Natural killer cell (primary cell): Measurements from ENCODE around the gene SPATA24. TPM values are rescaled to one million over a fixed set of nuclear protein-coding genes. Genes with fewer than 3 reads are reported as not detected.

Source experiments
- ATAC-seq, 3 donors: fragments of 150-1000 bp in 2 of 3; fragments of 200-7000 bp in 1 of 3; cut with Tn5 transposase; 1 replicate in 1 of 3; 2 replicates in 2 of 3; pipeline ENCODE4 v1.10.0; 2021; ENCODE audit warnings: mild to moderate bottlenecking in 2 of 3, moderate library complexity in 2 of 3
- DNase-seq, 2 donors: peaks; one replicate each; pipeline versions ENCODE4 v3.0.0 to v3.0.0-alpha.2; 2013 to 2021; ENCODE audit warnings: mixed read lengths in 1 of 2
- H3K27ac ChIP-seq: one replicate; pipeline ENCODE4 v1.5.1; 2013; ENCODE audit warnings: mild to moderate bottlenecking, low read length
- H3K27me3 ChIP-seq: one replicate; pipeline ENCODE4 v1.6.1; 2013; ENCODE audit warnings: low read length; ENCODE audit not compliant: control insufficient read depth, insufficient read depth
- H3K36me3 ChIP-seq: one replicate; pipeline ENCODE4 v1.6.1; 2013; ENCODE audit warnings: low read length; ENCODE audit not compliant: control insufficient read depth, insufficient read depth
- H3K4me1 ChIP-seq: one replicate; pipeline ENCODE4 v1.6.1; 2013; ENCODE audit warnings: low read length; ENCODE audit not compliant: control insufficient read depth, insufficient read depth
- H3K4me3 ChIP-seq: one replicate; pipeline ENCODE4 v1.5.1; 2013; ENCODE audit warnings: low read length
- H3K9me3 ChIP-seq: one replicate; pipeline ENCODE4 v1.6.1; 2013; ENCODE audit warnings: low read length; ENCODE audit not compliant: control insufficient read depth, insufficient read depth
- H3K27ac Mint-ChIP-seq, 2 donors: one replicate each; pipeline ENCODE4 v1.8.0; 2022; ENCODE audit warnings: mild to moderate bottlenecking in 2 of 2, mixed read lengths in 2 of 2, moderate library complexity in 1 of 2
- H3K27me3 Mint-ChIP-seq, 2 donors: one replicate each; pipeline ENCODE4 v1.8.0; 2022; ENCODE audit warnings: low read depth in 2 of 2, mixed read lengths in 2 of 2
- H3K36me3 Mint-ChIP-seq: one replicate; pipeline ENCODE4 v1.8.0; 2022; ENCODE audit warnings: mixed read lengths
- H3K4me1 Mint-ChIP-seq, 2 donors: one replicate each; pipeline ENCODE4 v1.8.0; 2022; ENCODE audit warnings: mixed read lengths in 2 of 2
- H3K4me3 Mint-ChIP-seq: one replicate; pipeline ENCODE4 v1.8.0; 2022; ENCODE audit warnings: mild to moderate bottlenecking, moderate library complexity, mixed read lengths
- H3K9me3 Mint-ChIP-seq, 2 donors: one replicate each; pipeline ENCODE4 v1.8.0; 2022; ENCODE audit warnings: mixed read lengths in 2 of 2
- CTCF ChIP-seq: fragments of 200-600 bp; IDR thresholded peaks from one replicate; pipeline ENCODE4 v1.8.0; 2022; ENCODE audit warnings: antibody characterized with exemption
- WGBS: methylation state at CpG from one replicate; pipeline ENCODE4 v1.1.7; 2013; ENCODE audit warnings: missing lambda C conversion rate; ENCODE audit not compliant: insufficient coverage; 5-methylcytosine and 5-hydroxymethylcytosine counted together
- intact Hi-C: fragments of 100-400 bp; cut with micrococcal nuclease; formaldehyde crosslinking; loops from one replicate; pipeline ENCODE4 v1.14.2; 2022
- total RNA-seq, 4 donors: library from RNA; stranded (reverse); fragments of 120-200 nt in 1 of 4; gene quantifications; one replicate each; pipeline versions ENCODE4 v1.2.3 to v1.2.4, GENCODE V29; 2013 to 2022

Gene SPATA24
- total RNA-seq, 3 donors from 2014 or later (not counting 1 experiment from before 2014, with no cell fraction given), result 1.6 to 2.9 (median 2.7) TPM

GRCh38 chr5:139439013-139439903 is 35.4 kb upstream of the SPATA24 start, which contains the start of gene DNAJC18:
Gene DNAJC18 (minus strand): TSS chr5:139439525. CDS start chr5:139439445, 80 bp downstream.
- ATAC-seq, result peak; percentile 93 to 95 (median 94)
- 5% methylated on average over 49 of the region's 49 CpGs for WGBS
- Mint-ChIP-seq H3K27me3 (no peaks in the 10 kb centered on the region), H3K9me3 (no peaks in the 10 kb centered on the region), H3K4me1 (peaks cover 17 to 24% of the 10 kb centered on the region in 2 donors), H3K27ac (peak within 1 kb of the TSS; percentile 98 to 100), H3K36me3 (no peaks in the 10 kb centered on the region), H3K4me3 (peak within 1 kb of the TSS; percentile 100)
- intact Hi-C loops, result loop anchor here (2.0 kb wide), 1 partner anchor 44 kb away; the partner anchor contains the start of gene STING1
- Histone ChIP-seq H3K27ac (peak within 1 kb of the TSS; percentile 99), H3K36me3 (no peaks in the 10 kb centered on the region), H3K4me1 (peaks cover 15% of the 10 kb centered on the region), H3K4me3 (peak within 1 kb of the TSS; percentile 98), H3K9me3 (no peaks in the 10 kb centered on the region), H3K27me3 (no peaks in the 10 kb centered on the region)
- peak; percentile 78 to 93 for DNase-seq
- TF ChIP-seq CTCF, result no peak

DNA sequence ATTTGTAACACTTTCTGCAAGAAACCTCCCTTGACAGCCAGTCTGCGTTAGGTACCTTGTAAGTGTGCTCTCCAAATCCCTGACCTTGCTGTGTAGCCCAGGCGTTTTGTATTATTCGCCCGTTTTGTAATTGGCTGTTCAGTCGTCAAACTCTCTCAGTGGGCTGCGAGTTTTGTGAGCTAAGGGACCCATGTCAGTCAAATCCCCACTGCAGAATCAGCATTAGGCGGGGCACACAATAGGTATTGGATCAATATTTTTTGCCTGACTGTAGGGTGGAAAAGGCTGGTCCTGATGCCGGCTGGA is 34.8 kb upstream of the SPATA24 start:
- Histone ChIP-seq H3K4me1 (peaks cover 15% of the 10 kb centered on the region), H3K4me3 (peak overlapping the region; percentile 98), H3K9me3 (no peaks in the 10 kb centered on the region), H3K27me3 (no peaks in the 10 kb centered on the region), H3K27ac (peak overlapping the region; percentile 46), H3K36me3 (no peaks in the 10 kb centered on the region)
- DNase-seq, result no peak
- no peak for TF ChIP-seq CTCF
- ATAC-seq, result no peak
- Mint-ChIP-seq H3K4me3 (peak overlapping the region; percentile 100), H3K36me3 (no peaks in the 10 kb centered on the region), H3K9me3 (no peaks in the 10 kb centered on the region), H3K4me1 (peaks cover 17 to 20% of the 10 kb centered on the region in 2 donors), H3K27me3 (no peaks in the 10 kb centered on the region), H3K27ac (peak overlapping the region; percentile 98 to 100)
- WGBS, result 46% methylated on average over 8 of the region's 8 CpGs
- intact Hi-C loops, result loop anchor here (2.0 kb wide), 1 partner anchor 44 kb away; the partner anchor contains the start of gene STING1

- H3K9me3 ChIP-seq, result no peaks in the 10 kb centered on the region
- Mint-ChIP-seq H3K36me3 (no peaks in the 10 kb centered on the region), H3K27me3 (no peaks in the 10 kb centered on the region), H3K4me3 (no peak overlapping the region), H3K9me3 (no peaks in the 10 kb centered on the region), H3K27ac (no peak overlapping the region), H3K4me1 (peaks cover 17 to 20% of the 10 kb centered on the region in 2 donors)
- TF ChIP-seq CTCF, result no peak
- no peaks in the 10 kb centered on the region for H3K27me3 ChIP-seq
- H3K4me1 ChIP-seq, result peaks cover 15% of the 10 kb centered on the region
- intact Hi-C loops, result no loop called here
- 90% methylated on average over 2 of the region's 3 CpGs for WGBS
- ATAC-seq (no peak), DNase-seq (no peak)
- no peak overlapping the region for H3K27ac ChIP-seq
- H3K36me3 ChIP-seq, result no peaks in the 10 kb centered on the region
- H3K4me3 ChIP-seq, result no peak overlapping the region
Measured at GRCh38 chr5:139435676-139436075, 31.8 kb upstream of the SPATA24 start.
